ENCODE data around the gene ADGRB2. TPM values are rescaled to one million over a fixed set of nuclear protein-coding genes. Genes with fewer than 3 reads are reported as not detected.

The ADGRB2 gene
- total RNA-seq, 1 experiment from 2014 or later, result 15.6 TPM

GRCh38 chr1:31795096-31795675 is 31.0 kb upstream of the ADGRB2 start:
- H3F3A ChIP-seq (ENCODE audit: insufficient read depth, low read depth), result peaks cover 29% of the 10 kb centered on the region
- no peak overlapping the region for H3K4me2 ChIP-seq
- no peaks in the 10 kb centered on the region for H3K27me3 ChIP-seq (ENCODE audit: insufficient read depth, low read depth)
- no peak for TF ChIP-seq CTCF (conservative IDR thresholded peaks at IDR 0.05)
- TF ChIP-seq EZH2 (IDR thresholded peaks at IDR 0.05; ENCODE audit: low read depth), result no peak
- no peaks in the 10 kb centered on the region for H4K20me1 ChIP-seq (ENCODE audit: insufficient read depth)
- H3K9me3 ChIP-seq (ENCODE audit: insufficient read depth, low read depth), result no peaks in the 10 kb centered on the region
- POLR2A ChIA-PET (ENCODE audit: unreplicated experiment), result no interaction called here
- no peak overlapping the region for H3K27ac ChIP-seq
- CTCF ChIA-PET, result no interaction called here
- H3K36me3 ChIP-seq (ENCODE audit: low read depth), result no peaks in the 10 kb centered on the region
- peaks cover 28% of the 10 kb centered on the region for H3K79me2 ChIP-seq (ENCODE audit: low read depth)
- BruUV-seq (replicated peaks), result no TSS peak
- intact Hi-C loops (cut with micrococcal nuclease; ENCODE audit: unreplicated experiment), result loop anchor here (10.0 kb wide), 1 partner anchor 620 kb away; no protein-coding TSS in a partner anchor
- H3K4me1 ChIP-seq (replicated peaks; ENCODE audit: insufficient read depth), result peaks cover 34% of the 10 kb centered on the region
- no peak overlapping the region for H2AFZ ChIP-seq
- no peak overlapping the region for H3K4me3 ChIP-seq
- DNase-seq, result no peak
- no peaks in the 10 kb centered on the region for H3K9me2 ChIP-seq (ENCODE audit: insufficient read depth)

GRCh38 chr1:31793586-31794285 is 29.6 kb upstream of the ADGRB2 start:
- BruUV-seq (replicated peaks), result no TSS peak
- no peak for DNase-seq
- CTCF ChIA-PET, result no interaction called here
- no peaks in the 10 kb centered on the region for H4K20me1 ChIP-seq (ENCODE audit: insufficient read depth)
- H3K4me3 ChIP-seq, result no peak overlapping the region
- H3K79me2 ChIP-seq (ENCODE audit: low read depth), result peaks cover 24% of the 10 kb centered on the region
- peaks cover 30% of the 10 kb centered on the region for H3F3A ChIP-seq (ENCODE audit: insufficient read depth, low read depth)
- no peaks in the 10 kb centered on the region for H3K27me3 ChIP-seq (ENCODE audit: insufficient read depth, low read depth)
- H3K4me2 ChIP-seq, result no peak overlapping the region
- H3K27ac ChIP-seq, result no peak overlapping the region
- no peak for TF ChIP-seq EZH2 (IDR thresholded peaks at IDR 0.05; ENCODE audit: low read depth)
- TF ChIP-seq CTCF (conservative IDR thresholded peaks at IDR 0.05), result no peak
- POLR2A ChIA-PET (ENCODE audit: unreplicated experiment), result no interaction called here
- no peaks in the 10 kb centered on the region for H3K9me3 ChIP-seq (ENCODE audit: insufficient read depth, low read depth)
- intact Hi-C loops (cut with micrococcal nuclease; ENCODE audit: unreplicated experiment), result loop anchor here (10.0 kb wide), 1 partner anchor 621 kb away; no protein-coding TSS in a partner anchor
- H3K4me1 ChIP-seq (replicated peaks; ENCODE audit: insufficient read depth), result peaks cover 24% of the 10 kb centered on the region
- no peaks in the 10 kb centered on the region for H3K36me3 ChIP-seq (ENCODE audit: low read depth)
- no peak overlapping the region for H2AFZ ChIP-seq
- no peaks in the 10 kb centered on the region for H3K9me2 ChIP-seq (ENCODE audit: insufficient read depth)

GRCh38 chr1:31793086-31793485 is 28.9 kb upstream of the ADGRB2 start:
- H3K9me3 ChIP-seq (ENCODE audit: insufficient read depth, low read depth), result no peaks in the 10 kb centered on the region
- H3K79me2 ChIP-seq (ENCODE audit: low read depth), result peaks cover 19% of the 10 kb centered on the region
- no peaks in the 10 kb centered on the region for H3K27me3 ChIP-seq (ENCODE audit: insufficient read depth, low read depth)
- H4K20me1 ChIP-seq (ENCODE audit: insufficient read depth), result no peaks in the 10 kb centered on the region
- peaks cover 24% of the 10 kb centered on the region for H3K4me1 ChIP-seq (replicated peaks; ENCODE audit: insufficient read depth)
- CTCF ChIA-PET, result no interaction called here
- no peak overlapping the region for H3K4me2 ChIP-seq
- no peak for TF ChIP-seq CTCF (conservative IDR thresholded peaks at IDR 0.05)
- no peak for TF ChIP-seq EZH2 (IDR thresholded peaks at IDR 0.05; ENCODE audit: low read depth)
- no peak overlapping the region for H2AFZ ChIP-seq
- intact Hi-C loops (cut with micrococcal nuclease; ENCODE audit: unreplicated experiment), result loop anchor here (10.0 kb wide), 1 partner anchor 622 kb away; no protein-coding TSS in a partner anchor
- no peak overlapping the region for H3K27ac ChIP-seq
- H3K9me2 ChIP-seq (ENCODE audit: insufficient read depth), result no peaks in the 10 kb centered on the region
- H3K4me3 ChIP-seq, result no peak overlapping the region
- H3K36me3 ChIP-seq (ENCODE audit: low read depth), result no peaks in the 10 kb centered on the region
- peaks cover 30% of the 10 kb centered on the region for H3F3A ChIP-seq (ENCODE audit: insufficient read depth, low read depth)
- POLR2A ChIA-PET (ENCODE audit: unreplicated experiment), result no interaction called here
- DNase-seq, result no peak
- BruUV-seq (replicated peaks), result no TSS peak
